Adrenal gland (tissue), 12 donors: Measurements from ENCODE around the gene ADCY5. TPM values are rescaled to one million over a fixed set of nuclear protein-coding genes. Genes with fewer than 3 reads are reported as not detected.

ENCODE experiments used
- DNase-seq, 7 donors: peaks; one replicate each; pipeline ENCODE4 v3.0.0-alpha.2; 2019 to 2020
- H3K27ac ChIP-seq, 5 donors: fragments of 200-600 bp; sonication (generic) in 4 of 5; 1 replicate in 3 of 5; 2 replicates in 2 of 5; pipeline versions ENCODE4 v1.5.1 to v1.8.0; 2016 to 2020; ENCODE audit warnings: mild to moderate bottlenecking in 1 of 5
- H3K27me3 ChIP-seq: fragments of 200-600 bp; 2 replicates; pipeline ENCODE4 v1.8.0; 2021
- H3K36me3 ChIP-seq, 2 donors: fragments of 200-600 bp; replicated peaks in 1 of 2; 1 replicate in 1 of 2; 2 replicates in 1 of 2; pipeline versions ENCODE4 v1.5.1 to v1.8.0; 2018 to 2022
- H3K4me1 ChIP-seq, 2 donors: fragments of 200-600 bp; replicated peaks in 1 of 2; 1 replicate in 1 of 2; 2 replicates in 1 of 2; pipeline versions ENCODE4 v1.5.1 to v1.8.0; 2018 to 2021
- H3K4me3 ChIP-seq, 4 donors: fragments of 200-600 bp; sonication (generic) in 3 of 4; one replicate each; pipeline ENCODE4 v1.5.1; 2016 to 2018
- H3K9me3 ChIP-seq, 3 donors: fragments of 200-600 bp; sonication (generic) in 1 of 3; replicated peaks in 1 of 3; 1 replicate in 2 of 3; 2 replicates in 1 of 3; pipeline versions ENCODE4 v1.5.1 to v1.8.0; 2016 to 2021
- CTCF ChIP-seq, 6 experiments: fragments of 450-650 bp in 4 of 6; fragments of 200-600 bp in 2 of 6; sonication (generic) in 1 of 6; IDR thresholded peaks; 1 replicate in 5 of 6; 2 replicates in 1 of 6; pipeline versions ENCODE4 v1.5.1 to v1.8.0; 2016 to 2021; ENCODE audit warnings: antibody characterized with exemption in 6 of 6, mild to moderate bottlenecking in 2 of 6, moderate library complexity in 1 of 6
- POLR2A ChIP-seq, 2 donors: fragments of 450-650 bp; IDR thresholded peaks; one replicate each; pipeline ENCODE4 v1.6.1; 2017; ENCODE audit warnings: antibody characterized with exemption in 2 of 2, mild to moderate bottlenecking in 2 of 2, moderate library complexity in 1 of 2
- WGBS, 4 donors: extraction: QIAGEN DNeasy Blood & Tissue Kit in 2 of 4; methylation state at CpG; one replicate each; pipeline versions ENCODE4 v1.1.5 to v1.1.7; 2013 to 2017; 5-methylcytosine and 5-hydroxymethylcytosine counted together
- intact Hi-C, 2 donors: fragments of 100-400 bp; cut with DNase I; formaldehyde crosslinking; loops; one replicate each; pipeline versions ENCODE4 v1.14.1 to v1.15.0; 2022 to 2023
- polyA plus RNA-seq, 3 donors: library from polyadenylated mRNA; stranded (reverse); fragments of 200-250 nt in 2 of 3; fragments of 350-450 nt in 1 of 3; fragmentation: Illumina TruSeq in 1 of 3; extraction: RNeasy Lipid Tissue Mini Kit (QIAGEN cat#74804) in 1 of 3; gene quantifications; one replicate each; pipeline ENCODE4 v1.2.3, GENCODE V29; 2013 to 2014
- total RNA-seq, 9 donors: library from RNA; depleted of rRNA in 4 of 9; stranded (reverse); fragments of >200 nt in 4 of 9; fragments of 120-200 nt in 1 of 9; fragmentation: NEBNext Ultra II Directional in 1 of 9; extraction: Animal tissue kit (Norgen Biotek cat#: 25700) in 1 of 9; gene quantifications; one replicate each; pipeline versions ENCODE4 v1.1.0 to v1.2.4, GENCODE V29; 2013 to 2023
- donor health status: healthy with polysubstance abuse.
- donor health status: Bipolar disorder and iron deficiency.
- donor health status: DM: yes; HTN: yes; CAD: no.
- donor health status: DM: no; HTN: no; CAD: no.
- donor health status: DM: no; HTN: no; CAD: no.
- donor health status: DM: yes; HTN: yes; CAD: no.

Gene ADCY5
- total and polyA plus RNA-seq, 12 donors: 1.2 to 12.4 (median 4.4) TPM

DNA sequence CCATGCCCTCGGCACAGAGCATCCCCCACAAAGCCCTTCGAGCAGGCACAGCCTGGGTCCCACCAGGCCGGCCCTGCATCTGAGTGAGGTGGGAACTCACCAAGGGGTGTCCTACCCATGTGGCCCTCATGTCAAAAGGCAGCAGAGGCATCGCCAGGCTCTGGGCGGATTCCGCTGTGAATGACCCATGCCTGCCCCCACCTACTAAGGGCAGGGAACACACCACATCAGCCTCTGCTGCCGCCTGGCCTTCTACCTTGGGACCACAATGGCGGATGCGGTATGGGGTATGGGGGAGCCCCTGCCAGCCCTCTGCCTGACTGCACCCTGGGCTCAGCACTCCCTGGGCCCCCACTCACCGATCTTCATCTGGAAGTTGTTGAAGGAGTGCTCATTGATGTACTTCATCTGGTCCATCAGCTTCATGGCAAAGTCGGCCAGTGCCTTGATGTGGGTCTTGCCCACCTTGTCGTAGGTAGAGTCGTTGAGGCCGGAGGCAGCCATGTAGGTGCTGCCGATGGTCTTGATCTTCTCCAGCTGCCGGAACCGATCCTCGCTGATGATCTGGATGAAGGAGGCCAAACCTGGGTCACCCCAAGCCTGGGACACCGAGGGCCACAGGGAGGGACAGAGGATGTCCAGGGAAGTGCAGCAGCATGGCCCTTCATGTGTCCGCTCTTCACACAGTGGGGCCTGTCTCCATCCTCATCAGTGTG is 159.3 kb downstream of the ADCY5 start:
- H3K36me3 ChIP-seq: no peaks in the 10 kb centered on the region
- WGBS, 4 donors: 89 to 95% (median 90%) methylated on average over 8 to 20 of the region's 20 CpGs
- H3K9me3 ChIP-seq: no peaks in the 10 kb centered on the region
- no peaks in the 10 kb centered on the region for H3K27me3 ChIP-seq
- H3K27ac ChIP-seq: no peak overlapping the region
- TF ChIP-seq CTCF (IDR thresholded peaks at IDR 0.05) (no peak), POLR2A (IDR thresholded peaks at IDR 0.05) (no peak)
- DNase-seq: peak in 2 of 7 donors; percentile 3 to 34
- intact Hi-C loops: no loop called here
- no peaks in the 10 kb centered on the region for H3K4me1 ChIP-seq
- H3K4me3 ChIP-seq: no peak overlapping the region

- peak in 1 of 7 donors; percentile 24 for DNase-seq
- 72 to 79% (median 75%) methylated on average over 6 of the region's 6 CpGs for whole genome bisulfite sequencing, 4 donors
- Histone ChIP-seq H3K4me1 (no peaks in the 10 kb centered on the region), H3K27me3 (no peaks in the 10 kb centered on the region), H3K9me3 (no peaks in the 10 kb centered on the region), H3K27ac (no peak overlapping the region), H3K4me3 (no peak overlapping the region), H3K36me3 (no peaks in the 10 kb centered on the region)
- intact Hi-C loops: no loop called here
- TF ChIP-seq CTCF (IDR thresholded peaks at IDR 0.05): no peak
- no peak for TF ChIP-seq POLR2A (IDR thresholded peaks at IDR 0.05)
These were observed 161.0 kb downstream of the ADCY5 start for GRCh38 chr3:123287962-123288302.

DNA sequence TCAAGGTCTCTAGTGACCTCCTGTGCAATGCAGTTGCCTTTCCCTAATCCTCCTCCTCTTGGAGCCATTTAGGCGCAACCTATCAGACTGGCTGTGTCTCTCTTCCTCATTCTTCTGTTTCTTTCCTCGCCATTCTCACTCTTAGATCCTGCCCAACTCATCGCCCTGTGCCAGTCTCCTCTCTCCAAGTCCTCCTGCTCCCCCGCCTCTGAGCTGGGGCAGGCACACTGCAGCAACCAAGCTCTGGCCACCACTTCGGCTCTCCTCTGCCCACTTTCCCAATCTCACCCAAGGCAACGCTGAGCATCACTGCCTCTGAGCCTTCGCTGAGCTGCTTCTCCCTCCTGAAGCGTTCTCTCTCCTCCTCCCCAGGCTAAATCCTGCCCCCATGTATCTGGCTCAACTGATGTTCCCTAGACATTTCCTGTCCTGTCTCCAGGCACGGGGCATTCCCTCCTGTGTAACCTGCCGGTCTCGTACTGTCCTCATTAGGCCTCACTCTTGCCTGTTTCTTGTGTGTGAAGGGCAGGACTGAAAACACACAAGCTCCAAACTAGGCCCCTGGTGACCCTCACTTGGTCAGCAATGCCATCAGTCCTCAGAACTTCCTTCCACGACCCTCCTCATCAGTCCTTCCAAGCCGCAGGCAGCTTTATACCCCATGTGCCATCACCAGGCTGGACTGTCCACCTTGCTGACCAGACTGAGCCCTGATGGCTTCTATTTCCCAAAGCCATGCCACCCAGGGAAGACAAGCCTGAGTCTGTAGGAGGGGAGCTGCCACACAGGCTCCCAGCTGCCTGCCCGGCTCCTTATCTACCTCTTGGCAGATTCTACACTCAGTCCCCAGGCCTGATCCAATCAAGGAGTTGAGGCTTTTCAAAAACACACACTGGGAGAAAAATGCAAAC is 161.6 kb downstream of the ADCY5 start:
- 84 to 90% (median 88%) methylated on average over 14 of the region's 14 CpGs for WGBS, 4 donors
- no peak overlapping the region for H3K4me3 ChIP-seq
- peak in 2 of 7 donors; percentile 2 to 36 for DNase-seq
- H3K27ac ChIP-seq: no peak overlapping the region
- H3K4me1 ChIP-seq: no peaks in the 10 kb centered on the region
- H3K36me3 ChIP-seq: no peaks in the 10 kb centered on the region
- no peak for TF ChIP-seq POLR2A (IDR thresholded peaks at IDR 0.05)
- no peak for TF ChIP-seq CTCF (IDR thresholded peaks at IDR 0.05)
- no peaks in the 10 kb centered on the region for H3K9me3 ChIP-seq
- H3K27me3 ChIP-seq: no peaks in the 10 kb centered on the region
- intact Hi-C loops: no loop called here

GRCh38 chr3:123286308-123287023 is 162.4 kb downstream of the ADCY5 start:
- Histone ChIP-seq H3K27me3 (no peaks in the 10 kb centered on the region), H3K9me3 (no peaks in the 10 kb centered on the region), H3K4me3 (no peak overlapping the region), H3K27ac (no peak overlapping the region), H3K4me1 (no peaks in the 10 kb centered on the region), H3K36me3 (no peaks in the 10 kb centered on the region)
- peak; percentile 30 to 68 (median 47) for DNase-seq
- intact Hi-C loops: no loop called here
- WGBS, 4 donors: 75 to 81% (median 80%) methylated on average over 1 to 16 of the region's 16 CpGs
- TF ChIP-seq POLR2A (IDR thresholded peaks at IDR 0.05): no peak
- peak; percentile 31 to 55 (median 38) for TF ChIP-seq CTCF (IDR thresholded peaks at IDR 0.05)
